GM19025 (cell line): ENCODE measurements around the gene STMN1.

ENCODE experiments used
- ATAC-seq: cut with Tn5 transposase; IDR thresholded peaks from one replicate; pipeline ENCODE4 v1.9.1; 2021; ENCODE audit warnings: mild to moderate bottlenecking, low read depth, moderate library complexity; ENCODE audit not compliant: unreplicated experiment

STMN1 gene

GRCh38 chr1:25896266-25896665 lies 10.0 kb downstream of the STMN1 start:
- no peak for ATAC-seq

DNA sequence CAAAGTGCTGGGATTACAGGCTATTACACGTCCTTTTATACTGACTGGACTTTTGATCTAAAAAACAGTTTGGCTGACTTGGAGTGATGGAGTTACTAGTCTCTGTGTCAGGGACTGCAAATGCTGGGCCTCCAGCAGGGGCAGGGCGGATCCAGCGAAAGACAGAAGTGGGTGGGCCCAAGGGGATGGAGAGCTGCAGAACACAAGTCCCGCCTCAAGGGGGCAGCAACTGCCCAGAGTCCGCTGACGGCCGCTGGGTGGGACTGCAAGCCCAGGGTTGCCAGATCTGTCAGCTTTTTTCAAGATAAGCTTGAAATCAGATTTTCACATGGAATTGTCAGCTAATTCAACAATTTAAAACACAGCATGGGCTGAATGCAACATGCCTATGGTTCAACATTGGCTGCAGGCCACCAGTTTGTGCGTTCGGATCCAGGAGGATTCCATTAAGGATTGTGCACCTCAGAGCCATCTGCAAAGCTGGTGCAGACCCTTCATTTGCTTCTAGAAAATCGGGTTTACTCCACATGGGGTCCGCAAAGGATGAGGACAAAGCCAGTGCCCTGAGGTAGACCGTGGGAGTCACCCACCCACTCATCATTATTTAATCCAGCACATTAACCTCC lies 10.7 kb downstream of the STMN1 start:
- ATAC-seq = no peak

- no peak for ATAC-seq
Observed at GRCh38 chr1:25893116-25893515, 13.1 kb downstream of the STMN1 start.

DNA sequence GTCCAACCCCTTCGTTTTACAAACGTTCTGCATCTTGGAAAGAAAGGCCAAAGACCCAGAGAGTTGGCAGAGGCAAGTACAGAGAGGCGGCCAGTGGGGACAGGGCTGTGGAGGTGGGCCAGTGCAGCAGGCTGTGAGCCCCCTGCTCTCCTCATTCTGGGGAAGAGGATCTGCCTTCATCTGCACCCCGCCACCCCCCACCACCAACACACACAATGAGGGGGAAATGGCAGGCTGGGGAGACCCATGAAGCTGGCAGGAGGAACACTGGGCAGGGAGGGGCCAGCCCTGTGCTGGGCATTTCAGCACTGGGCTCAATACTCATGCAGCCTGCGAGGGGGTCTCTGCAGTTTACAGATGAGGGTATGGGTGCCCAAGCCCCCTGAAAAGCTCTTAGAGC lies 14.6 kb downstream of the STMN1 start:
- ATAC-seq = no peak

DNA sequence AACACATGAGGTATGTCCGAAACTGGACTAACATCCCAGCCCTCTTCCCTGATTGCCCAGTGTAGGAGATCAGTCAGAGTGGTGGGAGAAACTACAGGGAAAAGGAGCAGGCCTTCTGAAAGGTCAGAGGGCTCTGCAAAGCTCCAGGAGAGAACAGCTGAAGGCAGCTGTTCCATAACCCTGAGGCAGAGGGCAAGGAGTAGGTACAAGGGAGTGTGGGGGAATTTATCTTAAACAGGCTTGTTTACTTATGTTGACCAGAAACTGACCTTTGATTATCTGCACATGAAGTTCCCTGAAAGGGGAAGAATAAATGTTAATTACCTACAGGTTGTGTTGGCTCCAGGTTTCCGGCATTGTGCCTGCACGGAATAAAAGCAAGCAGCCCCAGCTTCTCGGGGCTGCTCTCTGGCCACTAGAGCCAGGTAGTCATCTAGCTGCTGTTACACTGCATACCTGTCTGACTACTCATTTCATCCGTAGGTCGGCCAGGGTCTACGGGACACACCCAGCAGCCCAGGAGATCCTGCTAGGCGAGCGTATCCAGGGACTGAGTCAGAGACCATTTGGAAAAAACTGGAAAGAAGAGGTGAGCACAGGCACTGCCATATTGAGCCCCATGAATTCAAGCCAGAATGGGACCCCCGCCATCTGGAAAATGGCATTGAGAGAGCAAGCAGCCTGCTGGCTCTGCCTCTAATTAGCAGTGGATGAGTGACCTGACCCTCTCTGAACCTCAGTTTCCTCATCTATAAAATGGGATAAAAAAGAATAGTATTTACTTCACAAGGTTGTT lies 15.8 kb downstream of the STMN1 start:
- no peak for ATAC-seq

GRCh38 chr1:25889470-25889869 lies 16.7 kb downstream of the STMN1 start:
- no peak for ATAC-seq

DNA sequence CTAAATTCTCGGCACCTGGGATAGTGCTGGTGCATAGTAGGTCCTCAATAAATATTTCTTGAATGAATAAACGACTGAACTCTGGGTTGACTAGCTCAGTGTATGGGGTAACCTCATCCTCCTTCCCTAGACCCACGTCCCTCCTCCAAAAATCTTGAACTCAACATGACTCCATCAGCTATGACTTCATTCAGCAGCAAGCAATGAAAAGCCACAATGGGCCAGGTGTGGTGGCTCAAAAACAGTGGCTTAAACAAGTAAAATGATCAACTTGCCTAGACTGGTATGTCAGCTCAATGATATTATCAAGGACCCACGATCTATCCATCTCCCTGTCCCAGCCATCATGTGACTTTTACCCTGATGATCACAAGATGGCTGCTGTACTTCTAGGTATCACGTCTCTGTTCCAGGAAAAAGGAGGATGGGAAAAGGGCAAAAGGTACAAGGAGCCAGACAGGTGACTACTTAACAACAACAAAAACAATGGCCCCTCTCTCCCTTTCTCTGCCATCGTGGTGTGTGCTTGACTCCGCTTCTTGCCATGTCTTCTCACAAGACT lies 17.7 kb downstream of the STMN1 start:
- ATAC-seq = no peak

- no peak for ATAC-seq
Observed at GRCh38 chr1:25885602-25886001, 20.6 kb downstream of the STMN1 start.

DNA sequence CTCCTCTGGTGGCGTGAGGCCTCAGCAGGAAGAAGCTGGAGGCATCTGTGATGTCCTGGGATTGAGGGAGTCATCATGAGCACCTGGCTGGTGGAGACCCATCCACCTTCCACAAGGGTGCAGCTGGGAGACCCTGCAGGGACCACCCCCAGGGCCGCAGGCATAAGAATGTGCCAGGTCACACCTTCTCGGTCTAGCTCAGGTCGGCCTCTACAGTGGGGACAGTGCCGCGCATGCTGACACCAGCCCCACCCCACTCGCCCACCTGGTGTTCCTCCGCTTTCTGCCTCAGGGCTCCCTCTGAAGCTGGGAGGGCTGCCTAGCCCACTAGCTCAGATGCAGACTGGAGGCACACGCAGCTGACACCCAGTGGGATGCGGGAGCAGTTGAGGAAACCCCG lies 25.0 kb downstream of the STMN1 start:
- ATAC-seq = no peak

- no peak for ATAC-seq
Observed at GRCh38 chr1:25880518-25880917, 25.7 kb downstream of the STMN1 start.

DNA sequence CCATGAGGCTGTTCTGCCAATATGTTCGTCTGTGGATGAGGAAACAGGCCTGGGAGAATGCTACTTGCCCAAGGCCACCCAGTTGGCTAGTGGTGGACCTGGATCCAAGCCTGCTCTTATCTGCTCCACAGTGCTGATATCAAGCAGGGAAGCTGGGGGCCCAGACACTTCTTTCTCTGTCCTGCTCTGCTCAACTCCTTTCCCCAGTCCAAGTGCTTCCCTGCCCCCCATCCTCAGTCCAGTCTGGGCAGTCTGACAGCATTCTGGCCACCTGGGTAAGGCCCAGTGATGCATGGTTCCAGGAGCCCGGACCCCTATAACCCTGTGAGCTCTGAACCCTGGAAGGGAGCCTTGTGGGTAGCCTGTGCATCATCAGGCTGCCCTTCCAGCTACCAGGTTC lies 26.5 kb downstream of the STMN1 start:
- no peak for ATAC-seq

DNA sequence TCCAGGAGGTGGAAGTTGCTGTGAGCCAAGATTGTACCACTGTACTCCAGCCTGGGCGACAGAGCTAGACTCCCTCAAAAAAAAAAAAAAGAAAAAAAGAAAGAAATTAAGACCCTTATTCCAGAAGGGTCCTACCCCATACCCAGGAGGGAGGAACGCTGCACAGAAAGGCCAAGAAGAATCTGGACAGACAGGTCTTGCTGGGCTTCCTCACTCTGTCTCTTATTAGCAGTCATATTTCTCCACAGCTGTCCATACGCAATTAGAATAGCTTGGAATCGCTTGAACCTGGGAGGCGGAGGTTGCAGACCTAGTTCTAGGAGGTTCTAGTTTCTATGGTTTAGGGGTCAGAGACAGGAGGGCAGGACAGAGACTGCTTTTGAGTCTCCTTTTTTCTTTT lies 27.5 kb downstream of the STMN1 start:
- ATAC-seq = no peak

DNA sequence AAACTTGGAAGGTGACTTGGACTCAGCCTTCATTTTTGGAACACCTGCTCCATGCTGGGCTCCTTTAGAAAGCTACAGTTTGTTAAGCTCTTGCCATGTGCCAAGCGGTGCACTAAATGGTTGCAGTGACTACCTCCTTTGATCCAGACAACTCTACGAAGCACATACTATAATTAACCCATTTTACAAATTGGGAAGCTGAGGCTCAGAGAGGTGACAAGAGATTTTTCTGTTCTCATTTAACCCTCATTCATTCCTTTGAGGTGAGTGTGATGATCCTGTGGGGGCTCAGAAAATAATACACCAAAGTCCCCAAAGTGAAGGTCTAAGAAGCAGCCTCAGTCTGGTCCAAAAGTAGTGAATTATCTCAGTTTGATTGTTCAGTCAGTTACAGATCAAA lies 29.1 kb downstream of the STMN1 start:
- ATAC-seq = no peak

DNA sequence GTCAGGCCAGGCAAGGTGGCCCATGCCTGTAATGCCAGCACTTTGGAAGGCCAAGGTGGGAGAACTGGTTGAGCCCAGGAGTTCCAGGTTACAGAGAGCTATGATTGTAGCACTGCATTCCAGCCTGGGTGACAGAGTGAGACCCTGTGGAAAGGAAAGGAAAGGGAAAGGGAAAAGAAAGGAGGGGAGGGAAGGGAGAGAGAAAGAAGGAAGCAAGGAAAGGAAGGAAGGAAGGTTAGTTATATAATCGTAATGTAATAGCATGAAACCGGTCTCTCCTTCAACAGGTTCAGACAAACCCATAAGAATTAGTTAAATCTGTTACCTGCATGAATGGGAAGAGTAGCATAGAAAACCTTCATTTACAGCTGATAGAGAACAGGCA lies 29.5 kb downstream of the STMN1 start:
- ATAC-seq = no peak

DNA sequence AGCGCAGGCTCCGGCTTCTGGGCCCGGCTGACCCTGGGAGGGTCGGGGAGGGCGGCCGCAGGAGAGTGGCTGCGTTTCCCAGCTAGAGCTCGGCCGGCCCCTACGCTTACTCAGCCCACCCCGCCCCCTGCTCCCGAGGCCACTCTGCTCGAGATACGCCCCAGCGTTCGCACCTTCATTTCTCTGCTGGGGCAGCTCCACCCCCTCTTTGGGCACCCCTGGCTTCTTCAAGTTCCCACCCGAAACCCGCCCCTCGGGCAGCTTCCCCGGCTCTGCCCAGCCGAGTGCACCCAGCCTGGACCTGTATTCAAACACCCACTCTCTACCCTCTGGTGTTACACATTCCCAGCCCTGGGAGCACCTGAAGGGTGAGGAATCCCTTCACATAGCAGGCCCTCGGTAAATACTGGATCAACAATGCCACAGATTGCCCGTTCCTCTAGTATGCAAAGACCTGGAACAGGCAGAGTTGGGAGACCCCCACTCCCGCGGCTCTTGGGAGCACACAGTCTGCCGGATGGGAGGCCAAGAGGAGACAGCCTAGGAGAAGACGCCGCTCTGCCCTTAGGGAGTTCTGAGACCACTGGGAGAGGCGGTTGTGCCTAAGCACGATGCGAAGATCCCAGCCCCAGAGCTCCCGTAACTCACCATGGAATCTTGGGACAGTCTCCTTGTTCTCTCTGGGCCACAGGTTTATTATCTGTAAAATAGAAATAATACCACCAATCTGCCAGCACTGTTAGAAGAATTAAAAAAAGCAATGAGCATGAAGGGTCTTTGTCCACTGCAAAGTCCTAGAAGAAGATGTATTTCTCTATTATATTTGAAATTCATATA lies 30.1 kb downstream of the STMN1 start:
- ATAC-seq = peak; percentile 22

DNA sequence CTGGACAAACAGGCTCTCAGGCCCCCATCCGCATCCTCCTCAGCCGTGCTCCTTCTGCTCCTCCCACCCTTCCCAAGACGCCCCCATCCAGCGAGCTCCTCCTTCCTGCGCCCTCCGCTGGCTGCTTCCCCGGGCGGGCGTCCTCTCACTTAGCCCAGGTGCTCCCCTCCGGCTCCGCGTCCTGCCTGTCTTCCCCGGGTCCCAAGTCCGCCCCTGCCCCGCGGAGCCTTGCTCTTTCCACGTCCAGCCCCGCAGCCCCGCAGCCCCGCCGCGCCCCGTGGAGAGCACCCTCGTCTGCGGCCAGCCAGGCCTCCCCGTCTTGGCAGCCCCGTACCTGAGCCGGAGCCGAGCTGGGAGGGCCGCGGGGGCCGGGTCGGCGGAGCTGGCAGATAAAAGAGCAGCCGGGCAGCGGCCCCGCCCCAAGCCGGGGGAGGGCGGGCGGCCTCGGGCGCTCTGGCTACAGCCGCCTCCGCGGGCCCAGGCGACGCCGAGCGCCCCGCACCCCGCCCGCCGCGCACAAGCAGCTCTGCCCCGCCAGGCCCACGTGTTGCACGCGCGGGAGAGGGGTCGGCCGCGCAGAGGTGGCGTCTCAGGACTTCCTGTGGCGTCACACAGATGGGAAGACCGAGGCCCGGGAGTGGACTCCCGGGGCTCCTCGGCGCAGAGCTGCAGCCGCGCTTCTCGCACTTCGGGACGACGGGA lies 30.9 kb downstream of the STMN1 start, which contains the start of gene PAQR7:
PAQR7 (minus strand) TSS at position 555 of the 702 bp plus-strand sequence. CDS start 11,869 bp downstream, outside the sequence.
- peak; percentile 66 for ATAC-seq

DNA sequence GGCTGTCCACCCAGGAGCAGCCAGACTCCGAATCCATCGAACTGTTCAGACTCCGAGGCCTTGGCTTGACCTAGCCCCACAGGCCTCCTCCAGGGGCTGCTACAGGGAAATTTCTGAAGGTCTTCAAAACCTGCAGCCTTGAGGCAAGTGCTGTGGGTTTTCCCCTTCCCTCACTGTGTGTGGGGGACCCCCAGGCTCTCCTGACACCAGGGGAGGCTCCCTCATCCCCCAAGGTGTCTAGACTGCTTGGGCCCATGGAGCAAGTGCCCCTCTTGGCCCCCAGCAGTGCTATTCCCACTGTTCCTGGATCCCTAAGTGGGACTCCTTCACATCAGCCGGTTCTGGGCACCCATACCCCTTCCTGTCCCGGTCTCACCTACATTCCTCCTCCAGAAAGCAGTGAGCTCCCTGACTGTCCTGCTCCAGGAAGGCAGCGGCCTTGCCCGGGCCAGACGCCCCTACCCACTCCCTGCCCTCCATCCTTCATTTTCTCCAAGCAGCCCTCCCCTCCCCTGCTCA lies 31.5 kb downstream of the STMN1 start:
- no peak for ATAC-seq

GRCh38 chr1:25874209-25874608 lies 32.0 kb downstream of the STMN1 start:
- no peak for ATAC-seq

- ATAC-seq = no peak
Observed at GRCh38 chr1:25873120-25873519, 33.1 kb downstream of the STMN1 start.

DNA sequence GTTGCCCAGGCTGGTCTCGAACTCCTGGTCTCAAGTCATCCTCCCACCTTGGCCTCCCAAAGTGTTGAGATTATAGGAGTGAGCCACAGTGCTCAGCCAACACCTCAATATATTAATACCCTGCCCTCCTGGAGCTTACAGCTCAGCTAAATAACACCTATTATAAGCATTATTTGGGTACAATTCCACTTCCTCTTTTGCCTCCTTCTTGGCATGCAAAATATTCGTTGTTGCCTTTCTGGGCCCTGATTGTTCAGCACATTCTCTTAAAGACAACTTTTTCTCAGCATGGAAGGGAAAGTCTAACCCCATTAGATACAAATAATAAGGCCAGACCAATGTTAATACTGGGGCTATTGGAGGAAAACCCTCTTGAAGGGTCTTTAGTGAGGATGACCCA lies 33.5 kb downstream of the STMN1 start:
- ATAC-seq = no peak
